A549 (cell line): ENCODE data around the gene ARHGAP9.

Experiments
- CEBPB ChIP-seq, 2 experiments: fragments of >200 bp in 1 of 2; sonication (Bioruptor Twin) in 1 of 2; formaldehyde crosslinking in 1 of 2; IDR thresholded peaks; 2 replicates each; pipeline ENCODE4 v1.6.1; 2012 to 2016
- EP300 ChIP-seq, 2 experiments: fragments of >200 bp; sonication (Bioruptor Twin); formaldehyde crosslinking; IDR thresholded peaks; 2 replicates in 1 of 2; 3 replicates in 1 of 2; pipeline ENCODE4 v1.6.1; 2016 to 2017
- ESRRA ChIP-seq: fragments of 150-350 bp; IDR thresholded peaks from 2 replicates; pipeline ENCODE4 v1.6.1; 2014; ENCODE audit warnings: mild to moderate bottlenecking, low read length, borderline replicate concordance
- JUN ChIP-seq, 2 experiments: fragments of >200 bp; sonication (Bioruptor Twin); formaldehyde crosslinking; IDR thresholded peaks; 2 replicates in 1 of 2; 3 replicates in 1 of 2; pipeline ENCODE4 v1.6.1; 2016 to 2017
- KDM1A ChIP-seq: fragments of 200-600 bp; sonication (generic); IDR thresholded peaks from 2 replicates; pipeline ENCODE4 v1.6.1; 2016; ENCODE audit warnings: low read depth, mild to moderate bottlenecking
- MAFK ChIP-seq: fragments of 450-650 bp; IDR thresholded peaks from 2 replicates; pipeline ENCODE4 v1.6.1; 2014; ENCODE audit not compliant: partially characterized antibody
- POLR2A ChIP-seq: IDR thresholded peaks from 2 replicates; pipeline ENCODE4 v1.6.1; 2012; ENCODE audit warnings: mild to moderate bottlenecking, low read length
- POLR2AphosphoS2 ChIP-seq: conservative IDR thresholded peaks from 2 replicates; pipeline ENCODE4 v1.6.1; 2012; ENCODE audit warnings: low read length, improper control_type of control experiment, inconsistent platforms
- RAD21 ChIP-seq, 2 experiments: fragments of >200 bp in 1 of 2; sonication (Bioruptor Twin) in 1 of 2; formaldehyde crosslinking in 1 of 2; IDR thresholded peaks in 1 of 2; conservative IDR thresholded peaks in 1 of 2; 2 replicates in 1 of 2; 3 replicates in 1 of 2; pipeline ENCODE4 v1.6.1; 2012 to 2018; ENCODE audit warnings: inconsistent platforms in 1 of 2
- TF ChIP-seq, protein P1 (sequence below): fragments of 150-350 bp; IDR thresholded peaks from 2 replicates; pipeline ENCODE4 v1.6.1; 2014; ENCODE audit warnings: low read depth, mild to moderate bottlenecking, low read length
- TF ChIP-seq, protein P2 (sequence below): fragments of >200 bp; sonication (Bioruptor Twin); formaldehyde crosslinking; IDR thresholded peaks from 3 replicates; pipeline ENCODE4 v1.5.1; 2016
- TF ChIP-seq, protein P3 (sequence below): fragments of 200-600 bp; sonication (generic); IDR thresholded peaks from 2 replicates; pipeline ENCODE4 v1.6.1; 2016; ENCODE audit warnings: antibody characterized with exemption, mild to moderate bottlenecking, moderate library complexity

DNA sequence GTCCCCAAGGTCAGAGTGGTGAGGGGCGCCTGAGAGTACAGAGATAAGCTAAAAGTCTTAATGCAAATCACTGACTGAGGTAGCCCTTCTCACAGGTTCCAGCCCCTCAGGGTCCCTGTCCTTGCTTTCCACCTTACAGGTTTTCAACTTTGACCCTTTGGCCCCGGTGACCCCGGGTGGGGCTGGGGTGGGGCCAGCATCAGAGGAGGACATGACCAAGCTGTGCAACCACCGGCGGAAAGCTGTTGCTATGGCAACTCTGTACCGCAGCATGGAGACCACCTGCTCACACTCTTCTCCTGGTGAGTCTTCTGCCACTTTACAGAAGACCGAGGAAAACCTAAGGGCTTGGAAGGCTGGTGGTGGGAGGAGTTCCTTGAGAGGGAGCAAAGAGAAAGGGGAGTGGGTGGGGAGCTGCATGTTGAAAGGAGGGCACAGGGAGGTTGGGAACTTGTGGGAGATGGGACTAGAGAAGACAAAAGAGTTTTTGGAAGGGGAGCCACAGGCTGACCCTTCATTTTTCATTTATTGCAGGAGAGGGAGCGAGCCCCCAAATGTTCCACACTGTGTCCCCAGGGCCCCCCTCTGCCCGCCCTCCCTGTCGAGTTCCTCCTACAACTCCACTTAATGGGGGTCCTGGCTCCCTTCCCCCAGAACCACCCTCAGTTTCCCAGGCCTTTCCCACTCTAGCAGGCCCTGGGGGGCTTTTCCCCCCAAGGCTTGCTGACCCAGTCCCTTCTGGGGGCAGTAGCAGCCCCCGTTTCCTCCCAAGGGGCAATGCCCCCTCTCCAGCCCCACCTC is 45.3 kb upstream of the ARHGAP9 start:
- TF ChIP-seq, protein P1, sequence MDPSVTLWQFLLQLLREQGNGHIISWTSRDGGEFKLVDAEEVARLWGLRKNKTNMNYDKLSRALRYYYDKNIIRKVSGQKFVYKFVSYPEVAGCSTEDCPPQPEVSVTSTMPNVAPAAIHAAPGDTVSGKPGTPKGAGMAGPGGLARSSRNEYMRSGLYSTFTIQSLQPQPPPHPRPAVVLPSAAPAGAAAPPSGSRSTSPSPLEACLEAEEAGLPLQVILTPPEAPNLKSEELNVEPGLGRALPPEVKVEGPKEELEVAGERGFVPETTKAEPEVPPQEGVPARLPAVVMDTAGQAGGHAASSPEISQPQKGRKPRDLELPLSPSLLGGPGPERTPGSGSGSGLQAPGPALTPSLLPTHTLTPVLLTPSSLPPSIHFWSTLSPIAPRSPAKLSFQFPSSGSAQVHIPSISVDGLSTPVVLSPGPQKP: no peak
- TF ChIP-seq POLR2A (no peak), JUN (IDR thresholded peaks at IDR 0.05) (no peak), MAFK (no peak), EP300 (IDR thresholded peaks at IDR 0.05) (no peak), ESRRA (no peak), RAD21 (conservative IDR thresholded peaks at IDR 0.05 in 1 of 2, IDR thresholded peaks at IDR 0.05 in 1 of 2) (no peak), KDM1A (no peak), CEBPB (IDR thresholded peaks at IDR 0.05) (no peak), POLR2AphosphoS2 (no peak)
- TF ChIP-seq, protein P2, sequence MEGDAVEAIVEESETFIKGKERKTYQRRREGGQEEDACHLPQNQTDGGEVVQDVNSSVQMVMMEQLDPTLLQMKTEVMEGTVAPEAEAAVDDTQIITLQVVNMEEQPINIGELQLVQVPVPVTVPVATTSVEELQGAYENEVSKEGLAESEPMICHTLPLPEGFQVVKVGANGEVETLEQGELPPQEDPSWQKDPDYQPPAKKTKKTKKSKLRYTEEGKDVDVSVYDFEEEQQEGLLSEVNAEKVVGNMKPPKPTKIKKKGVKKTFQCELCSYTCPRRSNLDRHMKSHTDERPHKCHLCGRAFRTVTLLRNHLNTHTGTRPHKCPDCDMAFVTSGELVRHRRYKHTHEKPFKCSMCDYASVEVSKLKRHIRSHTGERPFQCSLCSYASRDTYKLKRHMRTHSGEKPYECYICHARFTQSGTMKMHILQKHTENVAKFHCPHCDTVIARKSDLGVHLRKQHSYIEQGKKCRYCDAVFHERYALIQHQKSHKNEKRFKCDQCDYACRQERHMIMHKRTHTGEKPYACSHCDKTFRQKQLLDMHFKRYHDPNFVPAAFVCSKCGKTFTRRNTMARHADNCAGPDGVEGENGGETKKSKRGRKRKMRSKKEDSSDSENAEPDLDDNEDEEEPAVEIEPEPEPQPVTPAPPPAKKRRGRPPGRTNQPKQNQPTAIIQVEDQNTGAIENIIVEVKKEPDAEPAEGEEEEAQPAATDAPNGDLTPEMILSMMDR: no peak
- TF ChIP-seq, protein P3, sequence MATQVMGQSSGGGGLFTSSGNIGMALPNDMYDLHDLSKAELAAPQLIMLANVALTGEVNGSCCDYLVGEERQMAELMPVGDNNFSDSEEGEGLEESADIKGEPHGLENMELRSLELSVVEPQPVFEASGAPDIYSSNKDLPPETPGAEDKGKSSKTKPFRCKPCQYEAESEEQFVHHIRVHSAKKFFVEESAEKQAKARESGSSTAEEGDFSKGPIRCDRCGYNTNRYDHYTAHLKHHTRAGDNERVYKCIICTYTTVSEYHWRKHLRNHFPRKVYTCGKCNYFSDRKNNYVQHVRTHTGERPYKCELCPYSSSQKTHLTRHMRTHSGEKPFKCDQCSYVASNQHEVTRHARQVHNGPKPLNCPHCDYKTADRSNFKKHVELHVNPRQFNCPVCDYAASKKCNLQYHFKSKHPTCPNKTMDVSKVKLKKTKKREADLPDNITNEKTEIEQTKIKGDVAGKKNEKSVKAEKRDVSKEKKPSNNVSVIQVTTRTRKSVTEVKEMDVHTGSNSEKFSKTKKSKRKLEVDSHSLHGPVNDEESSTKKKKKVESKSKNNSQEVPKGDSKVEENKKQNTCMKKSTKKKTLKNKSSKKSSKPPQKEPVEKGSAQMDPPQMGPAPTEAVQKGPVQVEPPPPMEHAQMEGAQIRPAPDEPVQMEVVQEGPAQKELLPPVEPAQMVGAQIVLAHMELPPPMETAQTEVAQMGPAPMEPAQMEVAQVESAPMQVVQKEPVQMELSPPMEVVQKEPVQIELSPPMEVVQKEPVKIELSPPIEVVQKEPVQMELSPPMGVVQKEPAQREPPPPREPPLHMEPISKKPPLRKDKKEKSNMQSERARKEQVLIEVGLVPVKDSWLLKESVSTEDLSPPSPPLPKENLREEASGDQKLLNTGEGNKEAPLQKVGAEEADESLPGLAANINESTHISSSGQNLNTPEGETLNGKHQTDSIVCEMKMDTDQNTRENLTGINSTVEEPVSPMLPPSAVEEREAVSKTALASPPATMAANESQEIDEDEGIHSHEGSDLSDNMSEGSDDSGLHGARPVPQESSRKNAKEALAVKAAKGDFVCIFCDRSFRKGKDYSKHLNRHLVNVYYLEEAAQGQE: no peak
